ENCODE data around the gene PHLPP1.
A peak's percentile ranks its signal among the peaks of the same experiment; 100 is the strongest.
"Not testable (repeated sequence)": the region's sequence is repeated elsewhere in the genome, so short reads cannot be mapped to it uniquely, and the experiment has no call there.

PHLPP1 gene

GRCh38 chr18:62881509-62882016 is 166.2 kb downstream of the PHLPP1 start:
- no peak for DNase-seq
- Mint-ChIP-seq H3K27me3 (no peaks in the 10 kb centered on the region), H3K27ac (no peak overlapping the region)

GRCh38 chr18:62883937-62884735 is 168.8 kb downstream of the PHLPP1 start:
- DNase-seq (no peak), ATAC-seq (replicated peaks) (no peak)
- Mint-ChIP-seq H3K9me3 (no peaks in the 10 kb centered on the region), H3K27me3 (no peaks in the 10 kb centered on the region), H3K4me3 (no peak overlapping the region), H3K36me3 (peaks cover 12 to 14% of the 10 kb centered on the region in 2 donors), H3K4me1 (peaks cover 4 to 9% of the 10 kb centered on the region in 2 donors), H3K27ac (no peak overlapping the region)

More at GRCh38 chr18:62881509-62882016, 166.2 kb downstream of the PHLPP1 start:
- Mint-ChIP-seq H3K4me1 (peaks cover 6 to 19% of the 10 kb centered on the region in 2 donors), H3K4me3 (no peak overlapping the region), H3K9me3 (no peaks in the 10 kb centered on the region), H3K36me3 (peaks cover 14 to 19% of the 10 kb centered on the region in 2 donors)
- no peak for ATAC-seq (replicated peaks)

DNA sequence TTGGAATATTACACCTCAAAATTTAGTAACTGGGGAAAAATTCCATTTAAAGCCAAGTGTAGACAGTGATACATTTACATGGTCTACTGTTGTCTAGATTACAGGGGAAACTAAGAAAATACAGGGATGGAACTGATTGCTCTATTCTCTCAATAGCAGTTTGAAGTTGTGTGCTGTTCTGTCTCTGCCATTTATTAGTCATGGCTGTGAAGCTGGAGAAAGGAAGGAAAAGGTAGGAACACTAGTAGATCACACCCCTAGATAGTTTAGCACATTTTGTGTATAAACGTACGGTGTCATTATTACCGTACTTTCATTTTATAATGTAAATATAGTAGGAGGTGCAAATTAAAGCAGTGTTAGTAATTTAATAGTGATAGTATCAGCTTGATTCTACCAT is 170.5 kb downstream of the PHLPP1 start:
- Mint-ChIP-seq H3K4me3 (no peak overlapping the region), H3K27me3 (no peaks in the 10 kb centered on the region), H3K27ac (no peak overlapping the region), H3K4me1 (peaks cover 4 to 5% of the 10 kb centered on the region in 2 donors), H3K36me3 (peaks cover 13 to 14% of the 10 kb centered on the region in 2 donors), H3K9me3 (no peaks in the 10 kb centered on the region)
- DNase-seq (no peak), ATAC-seq (replicated peaks) (no peak)

GRCh38 chr18:62894681-62895390 is 179.5 kb downstream of the PHLPP1 start:
- H3K27ac Mint-ChIP-seq = no peak overlapping the region
- no peak for ATAC-seq (replicated peaks)
- peaks cover 32 to 46% of the 10 kb centered on the region in 2 donors for H3K36me3 Mint-ChIP-seq
- H3K9me3 Mint-ChIP-seq = no peaks in the 10 kb centered on the region
- no peak overlapping the region for H3K4me3 Mint-ChIP-seq
- no peaks in the 10 kb centered on the region for H3K27me3 Mint-ChIP-seq
- peaks cover 5 to 19% of the 10 kb centered on the region in 2 donors for H3K4me1 Mint-ChIP-seq
- DNase-seq = no peak

DNA sequence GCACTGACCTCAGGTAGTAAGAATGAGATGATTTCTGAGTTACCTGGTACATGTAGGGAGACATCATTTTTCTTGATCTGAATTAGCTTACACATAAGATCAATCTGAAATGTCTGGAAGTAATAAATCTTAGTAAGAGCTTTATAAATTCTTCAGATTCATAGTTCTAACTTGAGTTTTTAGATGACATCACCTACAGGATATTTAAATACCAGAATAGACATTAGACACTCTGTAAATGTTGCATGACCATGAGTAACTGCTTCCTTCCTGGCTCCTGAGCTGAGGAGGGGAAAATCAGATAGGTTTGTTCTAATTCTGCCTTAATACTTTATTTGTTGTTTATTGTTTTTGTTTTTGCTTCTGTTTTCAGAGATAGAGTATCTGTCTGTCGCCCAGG is 181.8 kb downstream of the PHLPP1 start:
- no peak overlapping the region for H3K27ac Mint-ChIP-seq
- H3K9me3 Mint-ChIP-seq = no peaks in the 10 kb centered on the region
- H3K36me3 Mint-ChIP-seq = peaks cover 29 to 46% of the 10 kb centered on the region in 2 donors
- no peak for ATAC-seq (replicated peaks)
- peaks cover 3 to 14% of the 10 kb centered on the region in 2 donors for H3K4me1 Mint-ChIP-seq
- no peaks in the 10 kb centered on the region for H3K27me3 Mint-ChIP-seq
- DNase-seq = no peak
- no peak overlapping the region for H3K4me3 Mint-ChIP-seq

DNA sequence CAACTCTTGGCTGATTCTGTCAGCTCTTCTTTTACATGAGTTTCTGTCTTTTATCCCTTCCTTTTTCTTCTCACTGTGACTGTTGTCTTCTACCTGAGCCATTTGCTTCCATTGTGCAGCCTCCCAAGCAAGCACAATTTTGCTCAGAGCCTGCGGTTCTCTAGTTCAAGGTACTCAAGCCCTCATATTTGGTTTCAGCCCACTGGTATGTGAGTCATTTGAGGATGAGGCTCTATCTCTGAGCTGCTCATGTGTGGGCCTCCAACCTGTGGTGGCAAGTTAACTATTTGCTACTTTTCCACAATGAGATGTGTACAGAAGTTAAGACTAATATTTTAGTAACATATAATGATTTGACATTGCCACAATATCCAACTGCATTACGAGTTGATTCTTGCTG is 183.0 kb downstream of the PHLPP1 start:
- H3K27me3 Mint-ChIP-seq = no peaks in the 10 kb centered on the region
- DNase-seq (no peak), ATAC-seq (replicated peaks) (peak in 1 of 2 donors; percentile 57)
- peaks cover 3 to 14% of the 10 kb centered on the region in 2 donors for H3K4me1 Mint-ChIP-seq
- peaks cover 35 to 51% of the 10 kb centered on the region in 2 donors for H3K36me3 Mint-ChIP-seq
- no peak overlapping the region for H3K4me3 Mint-ChIP-seq
- H3K27ac Mint-ChIP-seq = no peak overlapping the region
- no peaks in the 10 kb centered on the region for H3K9me3 Mint-ChIP-seq

DNA sequence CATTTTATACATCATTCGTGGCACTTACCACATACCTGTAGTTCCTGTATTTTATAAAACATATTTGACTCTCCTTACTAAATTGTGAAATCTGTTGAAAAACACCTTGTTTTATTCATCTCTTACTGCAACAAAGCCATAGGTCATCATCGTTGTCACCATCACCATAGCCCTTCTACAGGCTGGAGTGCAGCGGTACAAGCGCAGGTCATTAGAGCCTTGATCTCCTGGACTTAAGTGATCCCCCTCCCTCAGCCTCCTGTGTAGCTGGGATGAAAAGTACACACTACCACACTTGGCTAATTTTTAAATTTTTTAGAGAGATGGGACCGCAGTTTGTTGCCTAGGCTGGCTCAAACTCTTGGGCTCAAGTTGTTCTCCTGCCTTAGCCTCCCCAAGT is 184.2 kb downstream of the PHLPP1 start:
- DNase-seq = no peak
- Mint-ChIP-seq H3K4me3 (no peak overlapping the region), H3K4me1 (peaks cover 3 to 14% of the 10 kb centered on the region in 2 donors), H3K27me3 (no peaks in the 10 kb centered on the region), H3K27ac (no peak overlapping the region), H3K9me3 (no peaks in the 10 kb centered on the region), H3K36me3 (peaks cover 42 to 55% of the 10 kb centered on the region in 2 donors)
- ATAC-seq (replicated peaks) = no peak

GRCh38 chr18:62900132-62900883 is 185.0 kb downstream of the PHLPP1 start:
- Mint-ChIP-seq H3K4me1 (peaks cover 3 to 14% of the 10 kb centered on the region in 2 donors), H3K4me3 (no peak overlapping the region), H3K9me3 (no peaks in the 10 kb centered on the region), H3K27me3 (no peaks in the 10 kb centered on the region), H3K36me3 (peaks cover 47 to 56% of the 10 kb centered on the region in 2 donors), H3K27ac (no peak overlapping the region)
- DNase-seq = no peak
- no peak for ATAC-seq (replicated peaks)

- Mint-ChIP-seq H3K4me1 (peaks cover 3 to 7% of the 10 kb centered on the region in 2 donors), H3K9me3 (no peaks in the 10 kb centered on the region), H3K27me3 (no peaks in the 10 kb centered on the region), H3K27ac (no peak overlapping the region), H3K36me3 (peaks cover 42% of the 10 kb centered on the region in 2 donors), H3K4me3 (no peak overlapping the region)
- no peak for DNase-seq
- ATAC-seq (replicated peaks) = no peak
Observed at GRCh38 chr18:62902776-62903175, 187.4 kb downstream of the PHLPP1 start.

- ATAC-seq (replicated peaks) = no peak
- Mint-ChIP-seq H3K4me3 (no peak overlapping the region), H3K9me3 (no peaks in the 10 kb centered on the region), H3K4me1 (no peaks in the 10 kb centered on the region), H3K36me3 (peaks cover 27 to 28% of the 10 kb centered on the region in 2 donors), H3K27ac (no peak overlapping the region), H3K27me3 (no peaks in the 10 kb centered on the region)
- no peak for DNase-seq
Observed at GRCh38 chr18:62904396-62905285, 189.3 kb downstream of the PHLPP1 start.

DNA sequence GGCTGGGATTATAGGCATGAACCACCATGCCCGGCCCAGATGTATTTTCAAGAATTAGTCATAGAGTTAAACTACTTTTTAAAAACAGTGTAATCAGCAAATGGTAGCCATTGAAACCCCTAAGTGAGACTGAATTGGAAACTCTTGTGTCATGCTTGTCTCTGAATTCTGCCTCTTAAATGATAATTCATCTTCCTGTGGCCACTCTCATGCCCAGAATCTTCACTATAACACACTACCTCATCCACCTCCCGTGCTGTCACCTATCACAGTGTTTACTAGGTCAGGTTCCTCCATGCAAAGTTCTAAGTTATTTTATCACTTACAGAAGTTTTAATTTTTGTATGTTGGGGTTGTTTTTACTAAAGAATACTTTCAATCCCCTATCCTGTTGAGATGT is 197.5 kb downstream of the PHLPP1 start:
- peaks cover 0 to 1% of the 10 kb centered on the region in 2 donors for H3K9me3 Mint-ChIP-seq
- peak in 1 of 2 donors; percentile 48 for ATAC-seq (replicated peaks)
- H3K4me3 Mint-ChIP-seq = no peak overlapping the region
- no peak for DNase-seq
- H3K36me3 Mint-ChIP-seq = peaks cover 10 to 28% of the 10 kb centered on the region in 2 donors
- H3K27ac Mint-ChIP-seq = peak overlapping the region; percentile 1
- H3K4me1 Mint-ChIP-seq = peaks cover 12 to 27% of the 10 kb centered on the region in 2 donors
- no peaks in the 10 kb centered on the region for H3K27me3 Mint-ChIP-seq

- Mint-ChIP-seq H3K4me1 (peaks cover 12 to 27% of the 10 kb centered on the region in 2 donors), H3K36me3 (peaks cover 10 to 28% of the 10 kb centered on the region in 2 donors), H3K27ac (peak overlapping the region; percentile 77), H3K4me3 (peak overlapping the region in 1 of 2 donors; percentile 50)
- H3K27me3 Mint-ChIP-seq, H3K9me3 Mint-ChIP-seq, DNase-seq: not testable (repeated sequence)
- peak; percentile 72 to 73 for ATAC-seq (replicated peaks)
Observed at GRCh38 chr18:62913824-62914223, 198.5 kb downstream of the PHLPP1 start.

DNA sequence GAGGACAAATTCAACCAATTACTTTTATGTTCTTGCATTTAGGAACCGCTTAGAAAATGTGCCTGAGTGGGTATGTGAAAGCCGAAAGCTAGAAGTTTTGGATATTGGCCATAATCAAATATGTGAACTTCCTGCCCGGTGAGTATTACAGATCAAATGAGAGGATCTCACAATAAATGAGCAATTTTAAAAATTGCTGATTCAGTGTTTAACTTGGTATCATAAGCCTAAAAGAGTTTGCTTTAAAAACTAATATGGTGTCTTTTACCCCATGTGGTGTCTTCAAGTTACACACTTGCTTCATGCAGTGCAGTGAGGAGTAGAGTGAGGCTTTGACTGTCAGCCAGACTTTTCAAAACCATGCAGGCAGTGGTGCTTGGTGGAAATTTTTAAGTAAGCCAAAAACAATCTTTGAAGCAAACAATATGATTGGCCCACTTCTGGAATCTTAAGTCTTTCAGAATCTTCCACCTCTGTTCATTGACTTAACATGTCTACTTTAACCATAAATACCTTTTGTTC is 199.6 kb downstream of the PHLPP1 start:
- Mint-ChIP-seq H3K9me3 (peaks cover 0 to 1% of the 10 kb centered on the region in 2 donors), H3K27ac (peak overlapping the region; percentile 42), H3K36me3 (peaks cover 10 to 28% of the 10 kb centered on the region in 2 donors), H3K4me3 (no peak overlapping the region), H3K27me3 (no peaks in the 10 kb centered on the region), H3K4me1 (peaks cover 12 to 27% of the 10 kb centered on the region in 2 donors)
- ATAC-seq (replicated peaks) (no peak), DNase-seq (no peak)
